GM19463 (cell line): ENCODE data around the gene ELP4.
A peak's percentile ranks its signal among the peaks of the same experiment; 100 is the strongest.
"Not testable (repeated sequence)": the region's sequence is repeated elsewhere in the genome, so short reads cannot be mapped to it uniquely, and the experiment has no call there.

Experiments
- ATAC-seq: cut with Tn5 transposase; IDR thresholded peaks from one replicate; pipeline ENCODE4 v1.9.1; 2021; ENCODE audit warnings: mild to moderate bottlenecking, moderate library complexity; ENCODE audit not compliant: unreplicated experiment

ELP4 gene

GRCh38 chr11:31542862-31543261 lies 33.3 kb downstream of the ELP4 start:
- no peak for ATAC-seq

- no peak for ATAC-seq
These were observed 46.4 kb downstream of the ELP4 start for GRCh38 chr11:31555938-31556337.

- ATAC-seq = no peak
These were observed 48.4 kb downstream of the ELP4 start for GRCh38 chr11:31558001-31558400.

- no peak for ATAC-seq
These were observed 51.4 kb downstream of the ELP4 start for GRCh38 chr11:31560842-31561476.

GRCh38 chr11:31564517-31564916 lies 55.0 kb downstream of the ELP4 start:
- ATAC-seq = not testable (repeated sequence)

- ATAC-seq = not testable (repeated sequence)
These were observed 64.6 kb downstream of the ELP4 start for GRCh38 chr11:31574133-31574532.

- not testable (repeated sequence) for ATAC-seq
These were observed 66.2 kb downstream of the ELP4 start for GRCh38 chr11:31575764-31576163.

- not testable (repeated sequence) for ATAC-seq
These were observed 69.8 kb downstream of the ELP4 start for GRCh38 chr11:31579412-31579811.

GRCh38 chr11:31582697-31583096 lies 73.1 kb downstream of the ELP4 start:
- no peak for ATAC-seq

GRCh38 chr11:31598454-31598853 lies 88.9 kb downstream of the ELP4 start:
- no peak for ATAC-seq

GRCh38 chr11:31601635-31602282 lies 92.2 kb downstream of the ELP4 start:
- no peak for ATAC-seq

GRCh38 chr11:31606893-31607292 lies 97.3 kb downstream of the ELP4 start:
- ATAC-seq = no peak

GRCh38 chr11:31607914-31608313 lies 98.3 kb downstream of the ELP4 start:
- no peak for ATAC-seq

- no peak for ATAC-seq
These were observed 99.4 kb downstream of the ELP4 start for GRCh38 chr11:31608995-31609394.

GRCh38 chr11:31610544-31610943 lies 101.0 kb downstream of the ELP4 start:
- no peak for ATAC-seq

GRCh38 chr11:31617246-31617645 lies 107.7 kb downstream of the ELP4 start:
- no peak for ATAC-seq

GRCh38 chr11:31619980-31620379 lies 110.4 kb downstream of the ELP4 start:
- ATAC-seq = peak; percentile 82

GRCh38 chr11:31620434-31620833 lies 110.9 kb downstream of the ELP4 start:
- peak; percentile 21 for ATAC-seq

GRCh38 chr11:31625868-31626267 lies 116.3 kb downstream of the ELP4 start:
- ATAC-seq = no peak

- no peak for ATAC-seq
These were observed 118.5 kb downstream of the ELP4 start for GRCh38 chr11:31628111-31628510.

- ATAC-seq = no peak
These were observed 127.4 kb downstream of the ELP4 start for GRCh38 chr11:31636983-31637382.

GRCh38 chr11:31640611-31641010 lies 131.0 kb downstream of the ELP4 start:
- no peak for ATAC-seq
